Natural killer cell treated with Interleukin-12 subunit alpha and Interleukin-12 subunit beta and Interleukin-15 and Interleukin-18, amount 100 ng/mL, for 72 hours (primary cell): ENCODE results near the gene SCARF1. TPM values are rescaled to one million over a fixed set of nuclear protein-coding genes. Genes with fewer than 3 reads are reported as not detected.

Experiments used
- ATAC-seq, 2 donors: fragments of 150-1000 bp; cut with Tn5 transposase in 1 of 2; sonication (Bioruptor Pico), chemical (Tn5 transposase) in 1 of 2; 2 replicates each; pipeline ENCODE4 v1.10.0; 2021
- DNase-seq: peaks from one replicate; pipeline ENCODE4 v3.0.0; 2022; ENCODE audit warnings: low spot score
- H3K27ac Mint-ChIP-seq, 2 donors: 1 replicate in 1 of 2; 2 replicates in 1 of 2; pipeline ENCODE4 v1.8.0; 2022; ENCODE audit warnings: mixed read lengths in 2 of 2, mild to moderate bottlenecking in 1 of 2, moderate library complexity in 1 of 2
- H3K27me3 Mint-ChIP-seq, 2 donors: 1 replicate in 1 of 2; 2 replicates in 1 of 2; pipeline ENCODE4 v1.8.0; 2022; ENCODE audit warnings: mixed read lengths in 2 of 2
- H3K36me3 Mint-ChIP-seq: one replicate; pipeline ENCODE4 v1.8.0; 2022; ENCODE audit warnings: mixed read lengths
- H3K4me1 Mint-ChIP-seq, 2 donors: 1 replicate in 1 of 2; 2 replicates in 1 of 2; pipeline ENCODE4 v1.8.0; 2022; ENCODE audit warnings: low read depth in 2 of 2, mixed read lengths in 2 of 2, mild to moderate bottlenecking in 1 of 2
- H3K4me3 Mint-ChIP-seq: one replicate; pipeline ENCODE4 v1.8.0; 2022; ENCODE audit warnings: mixed read lengths
- H3K9me3 Mint-ChIP-seq: 2 replicates; pipeline ENCODE4 v1.8.0; 2022; ENCODE audit warnings: mixed read lengths
- total RNA-seq, 2 donors: library from RNA; stranded (reverse); gene quantifications; one replicate each; pipeline ENCODE4 v1.2.3, GENCODE V29; 2022

The SCARF1 gene
- total RNA-seq, 2 donors from 2014 or later, result 3.6 to 4.1 TPM

DNA sequence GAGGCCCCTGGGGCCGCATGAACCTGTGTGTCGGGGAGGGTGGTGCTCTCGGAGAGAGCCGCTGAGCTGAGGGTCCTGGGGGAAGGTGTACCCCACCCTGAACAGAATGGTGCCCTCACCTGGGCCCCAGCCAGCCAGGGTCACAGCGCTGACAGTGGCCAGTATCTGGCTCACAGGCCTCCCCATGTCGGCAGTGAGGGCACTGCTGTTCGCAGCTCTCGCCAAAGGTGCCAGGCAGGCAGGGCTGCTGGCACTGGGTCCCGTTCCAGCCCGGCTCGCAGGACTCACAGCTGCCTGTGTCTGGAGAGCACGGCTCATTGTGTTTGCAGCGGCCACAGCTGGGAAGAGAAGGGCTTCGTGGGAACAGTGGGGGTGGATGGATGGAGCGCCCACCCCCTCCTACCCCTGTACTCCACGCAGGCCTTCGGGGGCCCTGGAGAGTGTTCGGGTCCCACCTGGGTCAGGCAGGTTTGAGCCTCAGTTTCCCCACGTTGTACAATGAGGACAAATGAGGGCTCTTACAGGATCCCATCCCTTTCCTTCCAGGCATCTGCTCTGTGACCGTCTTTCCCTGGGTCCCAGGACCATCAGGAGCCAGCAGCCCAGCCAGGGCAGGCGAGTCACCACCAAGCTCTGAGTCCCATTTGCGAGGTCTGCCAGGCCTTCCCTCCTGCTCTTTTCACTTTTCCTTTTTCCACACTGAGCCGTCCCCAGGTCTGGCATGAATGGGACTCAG, 5.0 kb downstream of the SCARF1 start:
- Mint-ChIP-seq H3K27ac (peak overlapping the region in 1 of 2 donors; percentile 47), H3K36me3 (no peaks in the 10 kb centered on the region), H3K4me1 (peaks cover 8 to 15% of the 10 kb centered on the region in 2 donors), H3K4me3 (no peak overlapping the region), H3K27me3 (no peaks in the 10 kb centered on the region), H3K9me3 (no peaks in the 10 kb centered on the region)
- DNase-seq, result no peak
- no peak for ATAC-seq

DNA sequence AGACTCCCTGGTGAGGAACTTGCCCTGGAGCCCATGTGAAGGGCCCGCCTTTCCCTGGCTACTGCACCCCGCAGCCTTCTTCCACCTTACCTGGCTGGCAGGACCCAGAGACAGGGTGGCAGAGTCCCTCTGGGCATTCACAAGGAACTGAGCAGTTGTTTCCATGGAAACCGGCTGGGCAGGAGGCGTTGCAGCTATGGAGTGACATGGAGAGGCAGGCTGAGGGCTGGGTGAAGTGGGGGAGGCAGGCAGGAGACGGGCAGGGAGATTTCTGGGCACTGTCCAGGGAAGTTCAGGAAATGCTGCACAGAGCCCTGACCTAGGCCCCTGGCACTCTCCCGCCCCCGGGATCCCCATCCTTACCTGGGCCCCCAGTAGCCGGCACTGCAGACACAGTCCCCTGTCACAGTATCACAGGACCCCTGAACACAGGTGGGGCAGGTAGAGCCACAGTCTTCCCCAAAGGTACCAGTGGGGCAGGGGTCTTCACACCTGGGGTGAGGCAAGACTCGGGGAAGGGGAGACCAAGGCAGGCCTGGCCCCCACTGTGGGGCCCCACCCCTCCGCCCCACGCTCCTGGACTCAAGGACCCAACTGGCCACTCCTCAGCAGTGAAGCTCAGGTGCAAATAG, 5.9 kb downstream of the SCARF1 start:
- Mint-ChIP-seq H3K4me1 (peaks cover 8 to 11% of the 10 kb centered on the region in 2 donors), H3K9me3 (no peaks in the 10 kb centered on the region), H3K27me3 (no peaks in the 10 kb centered on the region), H3K27ac (no peak overlapping the region), H3K36me3 (no peaks in the 10 kb centered on the region), H3K4me3 (no peak overlapping the region)
- no peak for DNase-seq
- no peak for ATAC-seq

DNA sequence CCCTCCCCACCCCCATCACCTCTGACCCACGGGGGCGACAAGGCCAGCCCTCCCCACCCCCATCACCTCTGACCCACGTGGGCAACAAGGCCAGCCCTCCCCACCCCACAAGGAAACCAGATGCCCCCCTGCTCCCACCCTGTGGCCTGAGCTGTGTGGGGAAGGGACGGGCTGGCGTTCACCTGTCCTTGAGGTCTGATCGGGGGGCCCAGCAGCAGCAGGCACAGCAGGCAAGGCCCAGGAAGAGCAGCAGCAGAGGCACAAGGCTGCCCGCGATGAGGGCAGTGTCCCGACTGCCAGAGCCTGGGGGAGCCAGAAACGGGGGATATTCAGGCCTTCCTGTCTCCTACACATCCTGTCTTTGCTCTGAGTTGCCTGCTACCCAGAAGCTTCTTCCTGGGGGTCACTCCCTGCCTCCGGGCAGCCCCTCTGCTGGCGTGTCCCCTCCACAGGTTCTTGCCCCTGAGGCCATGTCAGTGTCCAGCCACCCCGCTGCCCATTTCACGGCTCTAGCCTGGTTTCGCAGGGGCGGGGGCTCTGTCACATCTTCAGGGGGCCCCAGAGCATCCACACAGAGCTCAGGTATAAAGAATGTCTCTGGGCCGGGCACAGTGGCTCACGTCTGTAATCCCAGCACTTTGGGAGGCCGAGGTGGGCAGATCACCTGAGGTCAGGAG, 6.8 kb downstream of the SCARF1 start:
- DNase-seq (no peak), ATAC-seq (no peak)
- no peaks in the 10 kb centered on the region for H3K36me3 Mint-ChIP-seq
- H3K4me3 Mint-ChIP-seq, result no peak overlapping the region
- no peaks in the 10 kb centered on the region for H3K27me3 Mint-ChIP-seq
- no peak overlapping the region for H3K27ac Mint-ChIP-seq
- peaks cover 0 to 3% of the 10 kb centered on the region in 2 donors for H3K4me1 Mint-ChIP-seq
- no peaks in the 10 kb centered on the region for H3K9me3 Mint-ChIP-seq

DNA sequence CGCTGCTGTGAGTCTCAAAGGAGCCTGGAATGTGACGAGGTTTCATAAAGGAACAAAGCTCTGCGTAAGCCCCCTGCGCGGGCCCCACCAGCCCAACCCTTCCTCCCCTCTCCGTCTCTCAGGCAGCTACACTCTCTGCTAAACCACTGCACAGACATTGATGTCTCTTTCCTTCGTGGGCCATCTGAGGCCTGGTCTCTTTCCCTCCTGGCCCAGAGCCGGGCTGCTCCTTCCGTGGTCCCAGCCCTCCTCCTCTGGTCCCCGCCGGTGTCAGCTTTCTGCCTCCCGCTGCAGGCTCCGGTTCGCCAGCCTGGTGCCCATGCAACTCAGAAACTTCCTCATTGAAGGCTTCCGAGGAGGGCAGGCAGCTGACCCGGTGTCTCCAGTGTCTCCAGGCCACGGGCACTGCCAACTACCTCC, 7.4 kb downstream of the SCARF1 start:
- DNase-seq, result no peak
- H3K27me3 Mint-ChIP-seq, result no peaks in the 10 kb centered on the region
- no peaks in the 10 kb centered on the region for H3K36me3 Mint-ChIP-seq
- no peak overlapping the region for H3K27ac Mint-ChIP-seq
- H3K4me1 Mint-ChIP-seq, result peaks cover 0 to 3% of the 10 kb centered on the region in 2 donors
- H3K9me3 Mint-ChIP-seq, result no peaks in the 10 kb centered on the region
- no peak overlapping the region for H3K4me3 Mint-ChIP-seq
- ATAC-seq, result no peak

DNA sequence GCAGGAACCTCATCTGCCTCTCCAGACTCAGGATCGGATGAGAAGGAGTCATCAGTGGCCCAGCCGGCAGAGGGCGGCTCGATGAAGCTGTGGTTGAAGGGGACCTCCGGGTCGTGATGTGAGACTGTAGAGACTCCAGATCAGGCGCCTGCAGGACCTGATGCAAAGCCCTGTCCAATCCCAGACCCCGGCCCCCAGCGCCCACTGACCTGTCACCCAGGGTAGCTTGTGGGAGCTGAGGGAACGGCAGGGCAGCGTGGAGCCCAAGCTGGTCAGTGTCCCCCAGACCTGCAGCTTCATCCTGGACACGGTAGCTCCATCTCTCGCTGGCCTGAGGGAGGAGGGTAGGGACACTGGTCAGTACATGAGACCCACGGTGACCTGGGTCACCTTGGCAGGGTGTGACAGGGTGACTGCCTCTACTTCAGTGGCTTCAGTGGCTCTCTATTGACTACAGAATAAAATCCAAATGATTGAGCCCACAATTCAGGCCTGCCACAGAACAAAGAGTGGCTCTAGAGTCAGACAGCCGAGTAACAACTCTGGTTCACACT, 8.7 kb downstream of the SCARF1 start:
- no peaks in the 10 kb centered on the region for H3K36me3 Mint-ChIP-seq
- peaks cover 0 to 3% of the 10 kb centered on the region in 2 donors for H3K4me1 Mint-ChIP-seq
- no peaks in the 10 kb centered on the region for H3K9me3 Mint-ChIP-seq
- no peak overlapping the region for H3K4me3 Mint-ChIP-seq
- peaks cover under 1 to 2% of the 10 kb centered on the region in 2 donors for H3K27me3 Mint-ChIP-seq
- DNase-seq (no peak), ATAC-seq (no peak)
- H3K27ac Mint-ChIP-seq, result no peak overlapping the region

DNA sequence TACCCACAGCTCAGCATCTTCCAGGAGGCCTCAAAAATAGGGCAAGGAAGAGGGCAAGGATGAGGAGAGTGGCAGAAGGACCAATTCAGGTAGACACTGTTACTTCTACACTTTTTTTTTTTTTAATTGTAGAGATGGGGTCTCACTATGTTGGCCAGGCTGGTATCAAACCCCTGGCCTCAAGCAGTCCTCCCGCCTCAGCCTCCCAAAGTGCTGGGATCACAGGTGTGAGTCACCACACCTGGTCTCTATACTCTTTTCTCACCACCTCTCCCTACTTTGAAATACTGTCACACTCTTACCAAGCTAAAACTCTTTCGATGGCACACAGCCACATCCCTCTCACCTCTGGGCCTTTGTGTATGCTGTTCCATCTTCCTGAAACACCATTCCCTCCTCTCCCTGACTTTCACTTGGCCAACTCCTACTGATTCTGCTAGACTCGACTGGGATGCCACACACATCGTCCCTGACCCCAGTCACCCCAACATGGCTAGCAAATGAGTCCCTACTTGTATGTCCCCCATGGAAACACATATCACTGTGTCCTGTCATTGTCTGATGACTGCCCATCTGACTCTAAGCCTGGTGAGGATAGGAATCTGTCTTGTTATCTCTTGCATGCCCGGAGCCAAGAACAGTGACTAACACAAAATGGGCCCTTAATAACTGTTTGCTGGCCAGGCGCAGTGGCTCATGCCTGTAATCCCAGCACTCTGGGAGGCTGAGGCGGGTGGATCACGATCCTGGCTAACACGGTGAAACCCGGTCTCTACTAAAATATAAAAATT, 9.7 kb downstream of the SCARF1 start:
- H3K36me3 Mint-ChIP-seq, result no peaks in the 10 kb centered on the region
- DNase-seq (no peak), ATAC-seq (no peak)
- H3K27ac Mint-ChIP-seq, result no peak overlapping the region
- peaks cover 3 to 7% of the 10 kb centered on the region in 2 donors for H3K27me3 Mint-ChIP-seq
- H3K4me1 Mint-ChIP-seq, result peaks cover 0 to 4% of the 10 kb centered on the region in 2 donors
- H3K4me3 Mint-ChIP-seq, result no peak overlapping the region
- no peaks in the 10 kb centered on the region for H3K9me3 Mint-ChIP-seq

DNA sequence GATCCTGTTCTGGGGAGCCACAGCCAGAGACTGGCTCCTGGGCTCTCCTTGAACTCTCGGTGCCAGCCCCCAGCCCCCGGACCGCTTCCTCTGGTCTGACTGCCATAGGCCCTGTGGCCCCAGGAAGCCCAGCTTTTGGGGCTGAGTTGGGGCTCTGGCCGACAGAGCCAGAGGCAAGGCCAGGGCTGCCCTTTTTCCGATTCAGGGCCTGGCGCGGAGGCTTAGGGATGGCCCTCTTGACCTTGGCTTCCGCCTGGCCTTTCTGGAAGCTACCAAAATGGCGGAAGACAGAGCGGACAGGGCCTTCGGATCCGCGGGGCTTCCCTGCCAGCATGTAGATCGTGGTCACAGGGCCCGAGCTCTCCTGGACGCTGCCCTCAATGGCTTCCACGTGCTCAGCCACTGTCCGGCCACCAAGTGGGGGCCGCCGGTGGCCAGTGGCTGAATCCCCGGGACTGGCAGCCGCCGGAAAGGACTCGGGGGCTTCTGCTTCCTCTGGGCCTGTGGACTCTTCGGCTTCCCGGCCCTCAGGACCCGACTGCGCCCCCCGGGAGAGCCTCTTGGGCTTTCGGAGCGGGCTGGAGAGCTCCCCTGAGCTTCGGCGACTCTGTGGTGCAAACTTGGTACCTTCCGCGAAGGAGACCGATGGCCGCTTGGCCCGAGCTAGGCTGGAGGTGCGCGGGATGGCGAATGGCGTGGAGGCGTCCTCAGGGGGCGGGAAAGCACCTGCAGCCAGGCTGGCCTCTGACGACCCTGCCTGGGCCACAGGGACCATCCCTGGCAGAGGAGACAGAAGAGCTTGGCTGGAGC, 10.5 kb downstream of the SCARF1 start:
- Mint-ChIP-seq H3K4me3 (no peak overlapping the region), H3K27me3 (peaks cover 3 to 7% of the 10 kb centered on the region in 2 donors), H3K27ac (no peak overlapping the region), H3K36me3 (no peaks in the 10 kb centered on the region), H3K9me3 (no peaks in the 10 kb centered on the region), H3K4me1 (peaks cover 4 to 6% of the 10 kb centered on the region in 2 donors)
- no peak for DNase-seq
- no peak for ATAC-seq

DNA sequence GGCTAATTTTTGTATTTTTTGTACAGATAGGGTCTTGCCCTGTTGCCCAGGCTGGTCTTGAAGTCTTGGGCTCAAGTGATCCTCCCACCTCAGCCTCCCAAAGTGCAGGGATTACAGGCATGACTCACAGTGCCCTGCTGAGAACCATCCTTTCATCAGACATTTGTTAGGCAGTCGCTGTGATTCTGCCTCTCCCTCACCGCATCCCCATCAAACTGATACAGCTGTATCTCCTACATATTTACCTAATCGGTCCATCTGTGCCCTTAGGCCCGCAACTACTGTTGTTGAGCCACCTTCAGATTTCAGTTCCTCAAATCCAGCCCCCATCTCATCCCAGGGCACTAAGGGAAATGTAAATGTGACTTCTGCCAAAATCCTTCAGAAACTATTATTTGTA, 14.9 kb downstream of the SCARF1 start:
- no peak for DNase-seq
- Mint-ChIP-seq H3K4me1 (peaks cover 12 to 14% of the 10 kb centered on the region in 2 donors), H3K27ac (peak overlapping the region; percentile 9 to 21), H3K9me3 (no peaks in the 10 kb centered on the region), H3K27me3 (peaks cover 7 to 11% of the 10 kb centered on the region in 2 donors), H3K4me3 (peak overlapping the region; percentile 77), H3K36me3 (no peaks in the 10 kb centered on the region)
- ATAC-seq, result no peak

DNA sequence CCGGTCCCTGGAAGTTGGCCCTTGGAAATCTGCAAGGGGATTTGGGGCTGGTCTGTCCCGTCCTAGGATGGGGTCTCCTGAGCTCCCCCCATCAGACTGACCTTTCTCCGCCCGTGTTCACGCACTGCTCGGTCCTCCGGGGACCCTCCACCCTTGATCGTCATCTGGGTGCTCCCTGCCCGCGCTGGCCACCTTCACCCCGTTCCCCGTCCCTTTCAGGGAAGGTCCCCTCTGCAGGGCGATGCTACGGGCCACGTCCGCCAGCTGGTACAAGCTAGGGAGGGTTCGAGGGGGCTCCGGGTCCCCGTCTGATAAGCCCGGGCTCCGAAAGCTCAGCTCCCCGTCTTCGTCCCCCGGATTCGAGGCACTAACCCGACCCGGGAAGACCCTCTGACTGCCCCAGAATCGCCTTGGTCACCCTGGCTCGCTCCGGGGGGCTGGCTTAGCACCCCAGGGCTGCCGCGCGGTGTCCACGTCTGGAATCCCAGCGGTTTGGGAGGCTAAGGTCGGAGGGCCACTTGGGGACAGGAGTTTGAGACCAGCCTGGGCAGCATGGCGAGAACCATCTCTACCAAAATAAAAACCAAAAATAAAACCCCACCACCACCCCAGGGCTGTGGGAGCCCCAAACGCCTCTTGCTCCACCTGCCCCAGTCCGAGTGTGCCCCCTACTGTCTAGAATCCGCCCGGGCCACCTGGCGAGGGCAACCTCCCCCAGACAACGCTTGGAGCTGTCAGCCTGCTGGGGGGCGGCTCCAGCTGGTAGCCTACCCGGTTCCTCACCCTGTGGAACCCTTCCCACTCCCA, 15.8 kb downstream of the SCARF1 start:
- no peaks in the 10 kb centered on the region for H3K36me3 Mint-ChIP-seq
- H3K27ac Mint-ChIP-seq, result peak overlapping the region in 1 of 2 donors; percentile 9
- H3K4me1 Mint-ChIP-seq, result peaks cover 12 to 14% of the 10 kb centered on the region in 2 donors
- peaks cover 7 to 11% of the 10 kb centered on the region in 2 donors for H3K27me3 Mint-ChIP-seq
- DNase-seq (peak; percentile 85), ATAC-seq (peak; percentile 48 to 60)
- peak overlapping the region; percentile 77 for H3K4me3 Mint-ChIP-seq
- no peaks in the 10 kb centered on the region for H3K9me3 Mint-ChIP-seq

DNA sequence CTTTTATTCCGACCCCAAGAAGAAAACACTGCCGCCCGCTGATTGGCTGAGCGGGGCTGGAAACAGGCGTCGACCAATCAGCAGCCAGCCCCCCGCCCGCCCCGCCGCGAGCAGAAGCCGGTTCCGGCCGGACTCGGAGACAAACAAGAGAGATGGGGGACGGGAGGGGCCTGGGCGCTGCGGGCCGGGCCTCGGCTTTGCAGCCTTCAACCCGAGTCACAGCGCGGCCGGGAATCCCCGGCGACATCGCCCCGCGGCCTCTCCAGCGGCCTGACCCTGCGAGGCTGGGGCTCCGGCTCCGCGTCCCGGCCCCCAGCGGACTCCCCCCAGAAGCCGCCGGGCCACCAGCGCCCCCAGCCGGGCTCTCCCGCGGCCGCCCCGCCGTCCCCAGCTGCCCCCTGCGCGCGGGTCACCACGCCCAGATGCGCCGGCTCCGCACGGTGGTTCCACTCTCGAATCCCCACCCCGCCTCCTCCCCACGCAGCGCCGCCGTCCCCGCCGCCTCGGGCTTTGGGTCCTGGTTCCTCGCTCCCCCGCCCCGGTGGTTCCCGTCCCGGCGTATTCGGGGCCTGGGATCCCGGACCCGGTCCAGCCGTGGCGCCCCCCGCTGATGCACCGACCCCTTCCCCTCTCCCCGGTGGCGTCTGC, 16.6 kb downstream of the SCARF1 start:
- no peaks in the 10 kb centered on the region for H3K36me3 Mint-ChIP-seq
- peak; percentile 93 for DNase-seq
- peaks cover 7 to 11% of the 10 kb centered on the region in 2 donors for H3K27me3 Mint-ChIP-seq
- peaks cover 12 to 14% of the 10 kb centered on the region in 2 donors for H3K4me1 Mint-ChIP-seq
- peak; percentile 91 to 92 for ATAC-seq
- H3K9me3 Mint-ChIP-seq, result no peaks in the 10 kb centered on the region
- H3K4me3 Mint-ChIP-seq, result peak overlapping the region; percentile 87
- peak overlapping the region; percentile 56 to 81 for H3K27ac Mint-ChIP-seq

DNA sequence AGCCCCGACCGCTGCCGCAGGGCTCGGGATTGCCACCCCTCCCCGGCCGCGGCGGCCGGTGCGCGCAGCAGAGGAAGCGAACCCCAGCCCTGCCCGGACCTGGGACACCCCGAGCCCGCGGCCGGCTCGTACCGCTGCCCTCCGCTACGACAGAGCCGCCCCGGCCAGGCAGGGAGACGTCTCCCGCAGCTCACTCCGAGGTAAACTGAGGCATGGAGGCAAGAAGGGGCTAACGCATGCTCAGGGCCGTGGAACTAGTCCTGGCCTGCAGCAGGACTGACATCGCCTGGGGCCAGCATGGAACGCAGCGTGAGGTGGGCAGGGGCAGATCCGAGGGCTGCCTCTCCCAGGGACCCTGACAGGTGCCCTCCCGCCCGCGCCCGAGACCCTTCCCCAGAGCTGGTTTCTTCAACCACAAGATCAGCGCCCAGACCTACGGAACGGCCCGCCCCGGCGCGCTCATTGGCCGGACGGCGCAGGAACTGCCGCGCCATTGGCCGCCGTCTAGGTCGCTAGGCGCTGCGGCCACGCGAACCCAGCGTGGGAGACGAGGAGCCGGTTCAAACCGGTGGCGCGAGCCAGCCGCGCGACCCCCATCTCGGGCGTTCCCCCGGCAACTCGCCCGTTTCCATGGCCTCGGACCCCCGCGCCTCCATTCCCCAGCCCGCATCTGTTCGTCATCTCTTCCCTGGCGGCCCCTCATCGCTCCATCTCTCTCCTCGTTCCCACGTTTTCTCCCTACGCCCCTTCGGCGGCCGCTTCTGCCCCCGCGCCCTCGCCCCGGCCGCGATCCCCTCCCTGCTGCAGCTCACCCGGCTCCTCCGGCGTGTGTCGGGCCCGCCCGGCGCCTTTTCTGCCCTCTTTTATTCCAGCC, 17.3 kb downstream of the SCARF1 start, which contains the start of gene SLC43A2:
Gene SLC43A2, minus strand, starts transcription at position 853 of the 874 bp plus-strand sequence. CDS start 960 bp downstream, outside the sequence.
- Mint-ChIP-seq H3K9me3 (no peaks in the 10 kb centered on the region), H3K27me3 (peaks cover 7 to 11% of the 10 kb centered on the region in 2 donors), H3K4me3 (peak within 1 kb of the TSS; percentile 87)

More for the DNA sequence above, 17.3 kb downstream of the SCARF1 start, which contains the start of gene SLC43A2:
- DNase-seq, result peak; percentile 86
- Mint-ChIP-seq H3K27ac (peak within 1 kb of the TSS; percentile 56 to 81), H3K36me3 (no peaks in the 10 kb centered on the region), H3K4me1 (peaks cover 12 to 14% of the 10 kb centered on the region in 2 donors)
- peak; percentile 86 to 89 for ATAC-seq
